ENCODE measurements around the gene PLXNA3.
A peak's percentile ranks its signal among the peaks of the same experiment; 100 is the strongest.

The PLXNA3 gene

GRCh38 chrX:154516656-154517100, 58.6 kb downstream of the PLXNA3 start:
- no peaks in the 10 kb centered on the region for H4K20me1 ChIP-seq (ENCODE audit: insufficient read depth)
- peak overlapping the region; percentile 76 for H2AFZ ChIP-seq (ENCODE audit: low read depth)
- peak overlapping the region; percentile 37; the same call in 1 of the 2 replicates for H3K9ac ChIP-seq
- TF ChIP-seq CTCF (conservative IDR thresholded peaks at IDR 0.05; ENCODE audit: low read depth, low read length): no peak
- H3K79me2 ChIP-seq (ENCODE audit: insufficient read depth, low read depth): no peaks in the 10 kb centered on the region
- H3K36me3 ChIP-seq (ENCODE audit: insufficient read depth): no peaks in the 10 kb centered on the region
- peaks cover 10% of the 10 kb centered on the region for H3K4me1 ChIP-seq (ENCODE audit: low read depth, poor library complexity, severe bottlenecking)
- peak overlapping the region; percentile 70 for H3K4me2 ChIP-seq
- H3K27me3 ChIP-seq (ENCODE audit: insufficient read depth, low read depth): no peaks in the 10 kb centered on the region
- H3K27ac ChIP-seq: no peak overlapping the region
- no peak overlapping the region for H3K4me3 ChIP-seq (IDR thresholded peaks at IDR 0.05; ENCODE audit: insufficient read depth, low read depth, low read length)

GRCh38 chrX:154517101-154517781, 59.2 kb downstream of the PLXNA3 start:
- Histone ChIP-seq H3K4me2 (no peak overlapping the region; the same call in 1 of the 2 replicates), H2AFZ (ENCODE audit: low read depth) (no peak overlapping the region; the same call in 1 of the 2 replicates), H3K4me3 (IDR thresholded peaks at IDR 0.05; ENCODE audit: insufficient read depth, low read depth, low read length) (no peak overlapping the region), H3K79me2 (ENCODE audit: insufficient read depth, low read depth) (no peaks in the 10 kb centered on the region), H4K20me1 (ENCODE audit: insufficient read depth) (no peaks in the 10 kb centered on the region), H3K36me3 (ENCODE audit: insufficient read depth) (no peaks in the 10 kb centered on the region), H3K9ac (no peak overlapping the region), H3K4me1 (ENCODE audit: low read depth, poor library complexity, severe bottlenecking) (peaks cover 10% of the 10 kb centered on the region), H3K27me3 (ENCODE audit: insufficient read depth, low read depth) (no peaks in the 10 kb centered on the region), H3K27ac (no peak overlapping the region)
- TF ChIP-seq CTCF (conservative IDR thresholded peaks at IDR 0.05; ENCODE audit: low read depth, low read length): no peak

GRCh38 chrX:154519389-154519788, 61.3 kb downstream of the PLXNA3 start:
- H2AFZ ChIP-seq (ENCODE audit: low read depth): no peak overlapping the region
- no peaks in the 10 kb centered on the region for H3K79me2 ChIP-seq (ENCODE audit: insufficient read depth, low read depth)
- no peak overlapping the region for H3K9ac ChIP-seq
- no peak overlapping the region for H3K27ac ChIP-seq
- H3K36me3 ChIP-seq (ENCODE audit: insufficient read depth): no peaks in the 10 kb centered on the region
- H4K20me1 ChIP-seq (ENCODE audit: insufficient read depth): no peaks in the 10 kb centered on the region
- H3K27me3 ChIP-seq (ENCODE audit: insufficient read depth, low read depth): no peaks in the 10 kb centered on the region
- peaks cover 10% of the 10 kb centered on the region for H3K4me1 ChIP-seq (ENCODE audit: low read depth, poor library complexity, severe bottlenecking)
- H3K4me3 ChIP-seq (IDR thresholded peaks at IDR 0.05; ENCODE audit: insufficient read depth, low read depth, low read length): no peak overlapping the region
- no peak overlapping the region for H3K4me2 ChIP-seq
- TF ChIP-seq CTCF (conservative IDR thresholded peaks at IDR 0.05; ENCODE audit: low read depth, low read length): no peak

GRCh38 chrX:154525606-154526490, 67.8 kb downstream of the PLXNA3 start:
- peaks cover 11% of the 10 kb centered on the region for H3K4me1 ChIP-seq (ENCODE audit: low read depth, poor library complexity, severe bottlenecking)
- H3K27ac ChIP-seq: no peak overlapping the region
- no peaks in the 10 kb centered on the region for H3K36me3 ChIP-seq (ENCODE audit: insufficient read depth)
- no peaks in the 10 kb centered on the region for H3K79me2 ChIP-seq (ENCODE audit: insufficient read depth, low read depth)
- no peak for TF ChIP-seq CTCF (conservative IDR thresholded peaks at IDR 0.05; ENCODE audit: low read depth, low read length)
- H3K27me3 ChIP-seq (ENCODE audit: insufficient read depth, low read depth): no peaks in the 10 kb centered on the region
- H3K4me2 ChIP-seq: no peak overlapping the region
- H2AFZ ChIP-seq (ENCODE audit: low read depth): no peak overlapping the region
- H4K20me1 ChIP-seq (ENCODE audit: insufficient read depth): no peaks in the 10 kb centered on the region
- H3K9ac ChIP-seq: no peak overlapping the region
- no peak overlapping the region for H3K4me3 ChIP-seq (IDR thresholded peaks at IDR 0.05; ENCODE audit: insufficient read depth, low read depth, low read length)
